Measurements from ENCODE around the gene JMJD4.
A peak's percentile ranks its signal among the peaks of the same experiment; 100 is the strongest.
"Not testable (repeated sequence)": the region's sequence is repeated elsewhere in the genome, so short reads cannot be mapped to it uniquely, and the experiment has no call there.

The JMJD4 gene

GRCh38 chr1:227731241-227731677 lies 3.8 kb downstream of the JMJD4 start:
- no peak for DNase-seq

DNA sequence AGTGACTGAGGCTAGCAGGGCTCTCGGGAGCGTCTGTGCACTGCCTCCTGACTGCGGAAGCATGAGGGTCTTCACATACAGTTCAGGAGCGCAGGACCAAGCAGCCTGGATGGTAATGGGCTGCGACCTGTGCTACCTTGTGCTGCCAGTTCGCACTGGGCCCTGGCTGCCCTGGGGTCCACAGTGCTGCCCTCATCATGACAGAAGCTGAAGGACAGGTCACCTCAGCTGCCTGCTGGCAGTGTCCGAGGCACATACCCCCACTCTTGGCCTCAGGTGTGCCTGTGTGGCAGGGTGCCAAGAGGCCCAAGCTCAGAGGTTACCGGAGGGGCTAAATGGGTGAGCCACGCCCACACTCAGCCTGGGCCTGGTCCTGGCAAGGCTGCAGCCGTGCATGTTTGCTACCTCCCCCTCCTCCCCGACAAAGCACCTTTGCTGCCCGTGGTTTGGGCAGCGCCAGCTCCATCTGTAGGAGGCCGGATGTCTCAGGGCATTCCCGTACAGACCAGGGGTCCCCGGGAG lies 4.4 kb downstream of the JMJD4 start:
- DNase-seq, result no peak

- peak; percentile 29 to 39 for DNase-seq
Observed at GRCh38 chr1:227729881-227730629, 5.0 kb downstream of the JMJD4 start.

DNA sequence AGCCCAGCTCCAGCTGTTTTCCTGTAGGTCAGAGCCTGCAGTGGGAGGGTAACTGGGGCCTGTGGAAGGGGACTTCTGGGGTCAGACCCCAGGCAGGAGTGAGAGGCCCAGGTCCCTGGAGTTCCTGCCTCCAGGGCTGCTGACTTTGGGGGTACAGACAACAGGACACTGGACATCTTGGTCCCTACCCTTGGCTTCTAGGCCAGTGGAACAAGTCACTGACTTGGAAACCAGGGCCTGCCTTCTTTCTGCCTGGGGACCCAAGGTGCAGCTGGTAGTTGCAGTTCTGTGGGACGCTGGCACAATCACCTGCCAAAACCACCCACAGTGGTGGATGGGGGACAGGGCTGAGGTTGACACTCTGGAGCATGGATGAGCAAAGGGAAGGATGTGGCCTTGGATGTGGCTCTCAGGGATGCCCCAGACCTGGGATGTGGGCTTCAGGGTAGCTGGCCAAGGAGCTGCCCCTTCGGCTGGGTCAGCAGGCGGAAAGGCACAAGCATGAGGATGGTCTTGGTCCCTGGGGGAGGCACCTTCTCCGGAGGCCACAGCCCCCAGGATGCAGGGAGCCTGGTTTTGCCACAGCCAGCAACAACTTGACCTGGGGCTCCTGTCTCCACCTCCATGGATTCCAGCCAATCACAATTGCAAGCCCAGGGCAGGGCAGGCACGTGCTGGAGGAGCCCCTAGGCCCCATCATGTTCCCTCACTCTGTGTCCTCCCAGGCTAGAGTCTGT lies 5.8 kb downstream of the JMJD4 start:
- DNase-seq, result no peak

- DNase-seq, result no peak
Observed at GRCh38 chr1:227728892-227729143, 6.3 kb downstream of the JMJD4 start.

DNA sequence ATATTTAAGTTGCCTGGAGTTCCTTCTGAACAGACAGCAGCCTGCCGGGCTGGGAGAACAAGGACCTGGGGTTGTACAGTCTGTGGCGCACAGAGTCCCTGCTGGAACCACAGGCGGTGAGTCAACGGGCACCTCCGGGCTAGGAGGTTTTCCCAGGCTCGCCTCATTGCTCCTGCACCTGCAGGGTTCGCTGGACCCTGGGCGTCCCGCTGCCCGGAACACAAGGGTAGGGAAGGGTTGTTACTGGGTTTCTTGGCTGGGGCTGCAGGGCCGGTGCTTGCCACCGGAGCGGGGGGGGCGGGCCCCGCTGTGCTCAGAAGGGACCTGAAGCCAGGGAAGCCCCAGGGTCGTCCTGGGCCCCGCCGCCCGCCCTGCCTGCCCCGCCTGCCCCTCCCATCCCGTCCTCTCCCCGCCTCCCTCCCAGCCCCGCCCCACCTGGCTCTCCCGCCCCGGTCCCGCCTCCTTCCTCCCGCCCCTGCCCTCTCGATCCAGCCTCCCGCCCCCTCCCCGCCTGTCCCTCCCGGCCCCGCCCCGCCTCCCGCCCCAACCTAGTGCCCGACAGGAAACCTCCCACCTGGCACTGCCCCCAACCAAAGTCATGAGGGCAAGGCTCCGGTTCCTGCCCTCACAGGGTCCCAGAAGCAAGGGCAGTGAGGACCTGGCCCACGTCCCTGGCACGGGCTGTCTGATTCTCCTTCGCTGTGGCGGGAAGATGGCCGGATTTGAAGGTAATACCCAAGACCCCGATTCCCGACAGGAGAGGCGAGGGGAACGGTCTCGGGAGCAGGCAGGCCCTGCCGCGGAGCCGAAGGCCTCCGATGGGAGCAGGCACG lies 6.8 kb downstream of the JMJD4 start:
- DNase-seq, result peak; percentile 59 to 60

- DNase-seq, result no peak
Observed at GRCh38 chr1:227726924-227727599, 8.0 kb downstream of the JMJD4 start.

DNA sequence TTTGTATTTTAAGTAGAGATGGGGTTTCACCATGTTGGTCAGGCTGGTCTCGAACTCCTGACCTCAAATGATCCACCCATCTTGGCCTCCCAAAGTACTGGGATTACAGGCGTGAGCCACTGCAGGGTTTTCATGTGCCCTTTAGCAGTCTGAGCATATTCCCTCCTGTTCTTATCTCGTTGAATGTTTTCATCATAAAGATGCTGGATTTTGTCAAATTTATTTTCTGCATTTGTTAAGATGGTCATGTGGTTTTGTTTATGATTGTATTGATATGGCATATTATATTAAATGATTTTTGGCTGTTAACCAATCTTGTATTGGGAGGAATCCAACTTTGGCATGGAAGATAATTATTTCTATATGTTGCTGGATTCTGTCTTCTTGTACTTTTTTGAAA lies 8.8 kb downstream of the JMJD4 start:
- no peak for DNase-seq

- DNase-seq, result no peak
Observed at GRCh38 chr1:227725046-227725445, 10.1 kb downstream of the JMJD4 start.

GRCh38 chr1:227723474-227723873 lies 11.6 kb downstream of the JMJD4 start:
- no peak for DNase-seq

DNA sequence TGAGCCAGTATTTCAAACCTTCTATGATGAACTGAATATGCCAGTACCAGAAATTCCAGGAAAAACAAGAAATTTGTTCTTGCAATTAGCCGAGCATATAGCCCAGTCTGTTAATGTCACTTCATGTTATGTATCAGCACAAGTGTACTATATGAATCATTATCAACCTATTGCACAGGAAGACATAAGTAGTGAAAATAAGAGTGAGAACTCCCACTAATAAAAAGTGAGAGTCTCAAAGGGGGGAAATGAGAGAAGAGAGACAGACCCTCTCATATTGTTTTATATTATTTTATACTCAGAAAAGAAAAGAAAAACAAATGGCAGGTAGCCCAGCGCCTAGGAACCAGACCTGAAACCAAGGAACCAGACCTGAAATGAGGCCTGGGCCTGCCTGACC lies 16.2 kb downstream of the JMJD4 start:
- no peak for DNase-seq

DNA sequence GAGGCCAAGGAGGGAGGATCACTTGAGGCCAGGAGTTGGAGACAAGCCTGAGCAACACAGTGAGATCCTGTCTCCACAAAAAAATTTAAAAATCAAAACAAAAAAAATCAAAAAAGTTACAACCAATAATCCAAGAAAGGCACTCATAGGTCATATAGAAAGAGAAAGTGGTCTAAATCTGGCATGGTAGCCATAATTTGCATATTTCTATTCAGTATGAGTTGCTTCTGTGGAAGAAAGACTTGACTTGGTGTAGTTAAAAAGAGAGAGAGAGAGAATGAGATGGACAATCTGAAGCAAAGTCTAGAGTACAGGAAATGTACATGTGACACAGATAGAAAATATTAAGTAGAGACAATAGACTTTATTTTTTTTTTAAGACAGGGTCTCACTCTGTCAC lies 22.5 kb downstream of the JMJD4 start:
- DNase-seq, result no peak

GRCh38 chr1:227710474-227710873 lies 24.6 kb downstream of the JMJD4 start:
- DNase-seq, result not testable (repeated sequence)

DNA sequence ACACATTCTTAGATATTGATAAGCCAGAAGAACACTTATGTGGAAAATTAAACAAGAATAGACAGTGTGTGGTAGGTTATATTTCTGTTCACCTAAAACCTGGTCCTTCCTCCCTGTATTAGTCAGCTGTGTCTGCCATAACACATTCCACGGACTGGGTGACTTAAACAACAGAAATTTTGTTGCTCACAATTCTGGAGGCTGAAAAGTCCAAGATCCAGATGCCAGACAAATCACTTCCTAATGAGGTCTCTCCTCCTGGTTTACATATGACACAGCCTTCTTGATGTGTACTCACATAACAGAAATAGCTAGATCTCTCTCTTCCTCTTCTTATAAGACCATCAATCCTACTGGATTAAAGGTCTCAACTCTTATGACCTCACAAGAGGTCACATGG lies 25.7 kb downstream of the JMJD4 start:
- no peak for DNase-seq

DNA sequence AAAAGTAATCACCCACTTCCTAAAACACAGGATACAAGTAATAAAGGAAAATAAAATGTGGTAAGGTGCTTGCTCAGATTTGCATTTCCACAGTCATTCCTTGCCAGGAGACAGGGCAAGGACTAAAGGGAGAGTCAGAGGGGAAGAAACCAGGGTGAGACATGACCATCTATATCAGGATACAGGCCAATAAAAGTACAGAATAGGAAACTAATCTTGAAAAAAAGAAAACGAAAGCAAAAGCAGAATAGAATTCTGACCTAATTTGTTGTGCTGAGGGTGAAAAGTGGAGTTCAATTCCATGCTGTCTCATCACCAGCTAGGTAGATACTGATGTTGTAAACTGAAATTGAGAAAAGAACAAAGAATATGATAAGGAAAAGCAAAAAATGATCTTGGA lies 27.3 kb downstream of the JMJD4 start:
- DNase-seq, result no peak

- not testable (repeated sequence) for DNase-seq
Observed at GRCh38 chr1:227701631-227702030, 33.5 kb downstream of the JMJD4 start.

- no peak for DNase-seq
Observed at GRCh38 chr1:227697321-227697864, 37.7 kb downstream of the JMJD4 start.

DNA sequence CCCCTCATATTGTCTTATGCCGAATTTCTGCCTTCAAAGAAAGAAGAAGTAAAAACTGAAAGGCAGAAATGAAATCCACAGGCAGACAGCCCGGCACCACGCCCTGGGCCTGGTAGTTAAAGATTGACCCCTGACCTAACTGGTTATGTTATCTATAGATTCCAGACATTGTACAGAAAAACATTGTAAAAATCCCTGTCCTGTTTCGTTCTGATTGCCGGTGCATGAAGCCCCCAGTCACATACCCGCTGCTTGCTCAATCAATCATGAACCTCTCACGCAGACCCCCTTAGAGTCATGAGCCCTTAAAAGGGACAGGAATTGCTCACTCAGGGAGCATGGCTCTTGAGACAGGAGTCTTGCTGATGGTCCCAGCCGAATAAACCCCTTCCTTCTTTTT lies 49.3 kb downstream of the JMJD4 start:
- no peak for DNase-seq

Measured in activated CD4-positive, alpha-beta T cell treated with anti-CD3 and anti-CD28 coated beads, Interleukin-2, amount 50 U/mL, for 4 hours (primary cell).